ENCODE data around the gene MAMDC4. TPM values are rescaled to one million over a fixed set of nuclear protein-coding genes. Genes with fewer than 3 reads are reported as not detected.

Gene MAMDC4
- total RNA-seq, 1 experiment from 2014 or later = 4.4 TPM

DNA sequence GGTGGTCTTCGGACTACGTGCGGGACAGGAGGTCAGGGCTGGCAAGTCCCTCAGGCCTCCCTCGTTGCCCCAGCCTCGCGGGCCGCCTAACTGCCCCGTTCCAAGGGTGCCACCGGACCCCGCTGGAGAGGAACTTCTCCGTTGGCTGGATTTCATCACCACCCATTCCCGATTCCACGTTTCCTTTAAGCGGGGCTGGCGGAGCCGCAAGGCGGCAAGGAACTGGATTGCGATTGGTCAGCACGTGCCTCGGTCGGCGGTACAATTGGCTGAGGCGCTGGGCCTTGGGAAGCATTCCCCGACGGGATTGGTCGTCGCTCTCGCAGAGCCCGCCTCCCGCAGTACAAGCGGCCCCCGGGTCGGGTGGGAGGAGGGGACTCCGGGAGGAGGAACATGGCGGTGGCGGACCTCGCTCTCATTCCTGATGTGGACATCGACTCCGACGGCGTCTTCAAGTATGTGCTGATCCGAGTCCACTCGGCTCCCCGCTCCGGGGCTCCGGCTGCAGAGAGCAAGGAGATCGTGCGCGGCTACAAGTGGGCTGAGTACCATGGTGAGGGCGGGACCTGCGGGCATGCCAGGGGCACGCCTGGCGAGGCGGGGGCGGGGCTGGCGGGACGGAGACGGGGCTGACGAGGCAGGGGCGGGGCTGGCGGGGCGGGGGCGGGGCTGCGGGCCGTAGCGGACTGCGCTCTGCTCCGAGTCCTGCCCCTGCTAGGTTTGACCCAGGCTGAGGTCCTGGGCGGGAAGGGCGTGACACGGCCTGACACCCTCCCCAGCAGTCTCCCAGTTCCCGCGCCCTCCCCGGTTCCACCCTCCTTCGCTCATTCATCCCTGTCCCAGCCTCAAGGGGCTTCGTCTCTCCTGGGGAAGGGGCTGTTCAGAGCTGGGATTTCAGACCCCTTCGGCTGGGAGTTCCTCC, 2.8 kb upstream of the MAMDC4 start, which contains the start of gene PHPT1:
Gene PHPT1, plus strand, starts transcription at position 372 of the 922 bp plus-strand sequence. Its CDS starts 22 bp downstream, at position 394.
- Histone ChIP-seq H3K9me3 (replicated peaks) (no peaks in the 10 kb centered on the region), H3K4me1 (no peaks in the 10 kb centered on the region; the same call in 1 of the 2 replicates), H3K4me3 (peak within 1 kb of the TSS; percentile 69), H3K36me3 (no peaks in the 10 kb centered on the region), H3K27ac (peak within 1 kb of the TSS; percentile 42), H3K27me3 (no peaks in the 10 kb centered on the region)
- DNase-seq = peak; percentile 99 to 100

DNA sequence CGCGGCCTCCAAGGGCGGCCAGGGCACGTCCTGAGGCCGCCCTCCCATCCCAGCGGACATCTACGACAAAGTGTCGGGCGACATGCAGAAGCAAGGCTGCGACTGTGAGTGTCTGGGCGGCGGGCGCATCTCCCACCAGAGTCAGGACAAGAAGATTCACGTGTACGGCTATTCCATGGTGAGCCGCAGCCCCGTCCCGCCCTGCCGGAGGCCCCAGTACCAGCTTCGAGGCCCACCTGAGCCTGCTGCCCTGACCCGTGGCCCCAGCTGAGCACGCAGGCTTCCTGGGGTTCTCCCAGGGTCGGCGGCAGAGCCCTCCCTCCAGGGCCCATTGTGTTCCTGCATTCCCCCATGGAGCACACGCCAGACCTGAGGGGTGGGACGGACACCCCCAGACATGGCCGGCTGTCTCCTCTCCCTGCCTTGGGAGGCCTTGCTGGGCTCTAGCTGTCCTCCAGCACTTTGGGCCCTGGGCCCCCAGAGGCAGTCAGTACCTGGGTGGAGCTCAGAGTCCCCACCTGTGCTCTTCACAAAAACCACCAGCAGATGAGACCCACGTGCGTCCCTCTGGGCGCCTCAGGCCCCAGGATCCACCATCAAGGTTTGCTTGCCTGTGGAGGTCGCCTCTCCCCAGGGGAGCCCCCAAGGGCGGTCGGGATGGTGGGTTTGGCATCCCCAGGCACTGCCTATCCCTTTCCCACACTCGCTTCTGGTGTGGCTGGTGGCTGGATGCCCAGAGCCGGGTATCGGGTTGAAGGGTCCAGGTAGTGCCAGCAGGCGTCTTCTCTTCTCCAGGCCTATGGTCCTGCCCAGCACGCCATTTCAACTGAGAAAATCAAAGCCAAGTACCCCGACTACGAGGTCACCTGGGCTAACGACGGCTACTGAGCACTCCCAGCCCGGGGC, 1.9 kb upstream of the MAMDC4 start:
- Histone ChIP-seq H3K4me3 (peak overlapping the region; percentile 69), H3K27me3 (no peaks in the 10 kb centered on the region), H3K27ac (no peak overlapping the region), H3K9me3 (replicated peaks) (no peaks in the 10 kb centered on the region), H3K36me3 (no peaks in the 10 kb centered on the region), H3K4me1 (no peaks in the 10 kb centered on the region; the same call in 1 of the 2 replicates)
- DNase-seq = no peak

DNA sequence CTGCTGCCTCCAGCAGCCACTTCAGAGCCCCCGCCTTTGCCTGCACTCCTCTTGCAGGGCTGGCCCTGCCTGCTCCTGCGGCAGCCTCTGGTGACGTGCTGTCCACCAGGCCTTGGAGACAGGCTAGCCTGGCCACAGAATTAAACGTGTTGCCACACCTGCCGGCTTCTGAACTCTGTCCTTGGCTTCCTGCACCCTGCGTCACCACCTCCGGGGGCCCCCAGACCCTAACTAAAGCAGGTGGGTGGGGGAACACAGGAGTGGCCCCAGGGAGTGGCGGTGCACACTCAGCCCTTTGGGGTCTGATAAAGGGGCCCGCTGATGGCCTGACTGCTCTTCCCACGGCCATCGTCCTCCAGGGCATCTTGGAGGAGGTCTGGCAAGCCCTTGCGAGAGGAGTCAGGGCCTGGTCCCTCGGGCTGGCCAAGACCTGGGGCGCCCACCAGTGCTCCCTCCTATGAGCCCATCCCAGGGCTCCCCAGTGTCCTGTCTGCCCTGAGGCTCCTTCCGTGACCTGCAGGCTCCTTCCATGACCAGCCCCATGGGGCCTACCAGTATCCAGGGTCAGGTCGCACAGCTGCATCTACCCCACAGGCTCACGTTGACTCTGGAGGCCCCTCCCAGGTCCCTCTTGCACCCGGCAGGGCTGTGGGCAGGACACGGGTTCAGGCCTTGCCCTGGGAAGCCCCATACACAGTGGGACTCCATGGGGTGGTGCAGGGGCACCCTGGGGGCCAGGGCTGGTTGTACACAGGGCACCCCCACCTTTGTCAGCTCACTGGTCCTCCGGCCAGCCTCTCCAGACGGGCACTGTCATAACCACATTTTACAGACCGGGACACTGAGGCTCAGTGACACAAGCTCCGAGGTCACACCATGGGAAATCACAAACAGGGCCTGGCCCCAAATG, 1.0 kb upstream of the MAMDC4 start:
- Histone ChIP-seq H3K27me3 (no peaks in the 10 kb centered on the region), H3K36me3 (no peaks in the 10 kb centered on the region), H3K9me3 (replicated peaks) (no peaks in the 10 kb centered on the region), H3K27ac (no peak overlapping the region), H3K4me3 (no peak overlapping the region), H3K4me1 (no peaks in the 10 kb centered on the region; the same call in 1 of the 2 replicates)
- DNase-seq = no peak

DNA sequence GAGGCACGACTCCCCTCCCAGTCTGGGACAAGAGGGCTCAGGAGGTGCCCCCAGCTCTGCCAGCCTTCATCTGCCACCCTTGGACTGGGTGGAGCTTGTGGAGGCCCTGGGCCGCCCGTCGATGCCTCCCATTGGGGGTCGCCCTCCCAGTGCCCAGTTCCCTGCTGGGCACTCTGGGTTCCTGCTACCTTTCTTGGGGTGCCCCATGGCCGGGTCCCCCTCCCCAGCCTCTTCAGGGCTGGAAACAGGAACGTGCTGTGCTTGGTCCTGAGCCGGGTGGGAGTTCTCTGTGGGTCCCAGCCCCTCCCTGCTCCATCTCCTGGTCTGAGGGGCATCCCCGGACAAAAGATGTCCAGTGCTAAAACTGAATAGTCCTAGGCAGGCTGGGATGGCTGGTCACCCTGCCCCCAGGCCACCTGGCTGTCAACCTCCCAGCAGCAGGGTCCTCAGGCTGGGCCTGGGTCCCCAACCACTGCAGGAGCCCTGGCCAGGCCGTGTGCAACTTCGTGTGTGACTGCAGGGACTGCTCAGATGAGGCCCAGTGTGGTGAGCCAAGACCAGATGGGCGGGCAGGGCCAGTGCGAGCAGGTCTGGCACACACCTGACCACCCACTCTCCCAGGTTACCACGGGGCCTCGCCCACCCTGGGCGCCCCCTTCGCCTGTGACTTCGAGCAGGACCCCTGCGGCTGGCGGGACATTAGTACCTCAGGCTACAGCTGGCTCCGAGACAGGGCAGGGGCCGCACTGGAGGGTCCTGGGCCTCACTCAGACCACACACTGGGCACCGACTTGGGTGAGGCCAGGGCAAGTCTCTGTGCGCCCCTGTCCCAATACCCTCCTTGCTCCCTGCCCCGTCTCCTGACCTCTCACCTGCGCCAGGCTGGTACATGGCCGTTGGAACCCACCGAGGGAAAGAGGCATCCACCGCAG, 784 bp downstream of the MAMDC4 start:
- no peaks in the 10 kb centered on the region; the same call in 1 of the 2 replicates for H3K4me1 ChIP-seq
- no peaks in the 10 kb centered on the region for H3K36me3 ChIP-seq
- H3K27ac ChIP-seq = no peak overlapping the region
- H3K27me3 ChIP-seq = no peaks in the 10 kb centered on the region
- no peaks in the 10 kb centered on the region for H3K9me3 ChIP-seq (replicated peaks)
- no peak overlapping the region for H3K4me3 ChIP-seq
- no peak for DNase-seq

DNA sequence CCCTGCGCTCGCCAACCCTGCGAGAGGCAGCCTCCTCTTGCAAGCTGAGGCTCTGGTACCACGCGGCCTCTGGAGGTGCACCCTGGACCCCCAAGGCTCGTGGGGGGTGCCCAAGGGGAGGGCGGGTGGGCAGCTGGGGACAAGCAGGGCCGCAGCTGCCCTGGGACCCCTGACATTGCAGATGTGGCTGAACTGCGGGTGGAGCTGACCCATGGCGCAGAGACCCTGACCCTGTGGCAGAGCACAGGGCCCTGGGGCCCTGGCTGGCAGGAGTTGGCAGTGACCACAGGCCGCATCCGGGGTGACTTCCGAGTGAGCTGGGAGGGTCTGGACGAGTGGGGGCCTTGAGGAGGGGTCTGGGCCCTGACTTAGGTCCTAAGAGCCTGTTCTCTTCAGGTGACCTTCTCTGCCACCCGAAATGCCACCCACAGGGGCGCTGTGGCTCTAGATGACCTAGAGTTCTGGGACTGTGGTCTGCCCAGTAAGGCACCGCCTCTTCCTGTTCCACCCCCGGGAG, 1.5 kb downstream of the MAMDC4 start:
- DNase-seq = no peak
- no peaks in the 10 kb centered on the region for H3K27me3 ChIP-seq
- H3K36me3 ChIP-seq = no peaks in the 10 kb centered on the region
- H3K4me3 ChIP-seq = no peak overlapping the region
- no peak overlapping the region for H3K27ac ChIP-seq
- no peaks in the 10 kb centered on the region for H3K9me3 ChIP-seq (replicated peaks)
- no peaks in the 10 kb centered on the region; the same call in 1 of the 2 replicates for H3K4me1 ChIP-seq

DNA sequence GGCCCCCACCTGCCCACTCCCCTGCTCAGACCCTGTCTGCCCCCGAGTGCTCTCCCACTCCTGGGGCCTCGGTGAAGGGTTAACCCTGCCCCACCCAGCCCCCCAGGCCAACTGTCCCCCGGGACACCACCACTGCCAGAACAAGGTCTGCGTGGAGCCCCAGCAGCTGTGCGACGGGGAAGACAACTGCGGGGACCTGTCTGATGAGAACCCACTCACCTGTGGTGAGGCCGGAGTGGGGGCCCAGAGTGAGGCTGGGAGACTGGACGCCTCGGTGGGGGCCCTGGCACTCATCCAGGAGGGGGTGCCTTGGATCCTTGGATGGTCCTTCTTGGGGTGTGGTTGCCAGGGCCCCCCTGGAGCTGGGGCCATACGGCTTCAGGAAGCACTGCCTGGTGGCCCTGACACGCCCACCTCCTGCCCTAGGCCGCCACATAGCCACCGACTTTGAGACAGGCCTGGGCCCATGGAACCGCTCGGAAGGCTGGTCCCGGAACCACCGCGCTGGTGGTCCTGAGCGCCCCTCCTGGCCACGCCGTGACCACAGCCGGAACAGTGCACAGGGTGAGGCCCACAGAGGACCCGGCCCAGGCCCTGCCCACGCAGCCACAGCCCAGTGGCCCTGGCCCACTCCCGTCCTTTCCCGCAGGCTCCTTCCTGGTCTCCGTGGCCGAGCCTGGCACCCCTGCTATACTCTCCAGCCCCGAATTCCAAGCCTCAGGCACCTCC, 2.1 kb downstream of the MAMDC4 start:
- no peaks in the 10 kb centered on the region for H3K36me3 ChIP-seq
- H3K4me3 ChIP-seq = no peak overlapping the region
- H3K4me1 ChIP-seq = no peaks in the 10 kb centered on the region; the same call in 1 of the 2 replicates
- DNase-seq = no peak
- no peaks in the 10 kb centered on the region for H3K27me3 ChIP-seq
- no peaks in the 10 kb centered on the region for H3K9me3 ChIP-seq (replicated peaks)
- no peak overlapping the region for H3K27ac ChIP-seq

DNA sequence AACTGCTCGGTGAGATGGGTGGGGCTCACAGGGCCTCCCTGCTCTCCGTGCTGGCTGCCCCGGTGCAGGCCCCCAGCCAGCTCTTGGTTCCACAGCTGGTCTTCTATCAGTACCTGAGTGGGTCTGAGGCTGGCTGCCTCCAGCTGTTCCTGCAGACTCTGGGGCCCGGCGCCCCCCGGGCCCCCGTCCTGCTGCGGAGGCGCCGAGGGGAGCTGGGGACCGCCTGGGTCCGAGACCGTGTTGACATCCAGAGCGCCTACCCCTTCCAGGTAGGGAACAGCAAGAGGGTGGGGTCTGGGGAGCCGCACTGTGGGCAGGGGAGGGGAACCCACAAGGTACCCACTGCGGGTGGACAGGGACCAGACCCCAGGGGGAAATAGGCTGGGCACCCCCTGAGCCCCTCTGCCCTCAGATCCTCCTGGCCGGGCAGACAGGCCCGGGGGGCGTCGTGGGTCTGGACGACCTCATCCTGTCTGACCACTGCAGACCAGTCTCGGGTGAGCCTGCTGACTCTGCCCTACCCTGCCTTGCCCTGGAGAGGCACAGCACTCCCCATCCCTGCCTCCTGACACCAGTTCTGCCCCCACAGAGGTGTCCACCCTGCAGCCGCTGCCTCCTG, 2.8 kb downstream of the MAMDC4 start:
- Histone ChIP-seq H3K36me3 (0 out of 2 replicates have a peak, but pooled peaks cover 2% of the 10 kb centered on the region), H3K27me3 (no peaks in the 10 kb centered on the region), H3K27ac (no peak overlapping the region), H3K4me1 (no peaks in the 10 kb centered on the region; the same call in 1 of the 2 replicates), H3K4me3 (no peak overlapping the region), H3K9me3 (replicated peaks) (no peaks in the 10 kb centered on the region)
- DNase-seq = no peak

DNA sequence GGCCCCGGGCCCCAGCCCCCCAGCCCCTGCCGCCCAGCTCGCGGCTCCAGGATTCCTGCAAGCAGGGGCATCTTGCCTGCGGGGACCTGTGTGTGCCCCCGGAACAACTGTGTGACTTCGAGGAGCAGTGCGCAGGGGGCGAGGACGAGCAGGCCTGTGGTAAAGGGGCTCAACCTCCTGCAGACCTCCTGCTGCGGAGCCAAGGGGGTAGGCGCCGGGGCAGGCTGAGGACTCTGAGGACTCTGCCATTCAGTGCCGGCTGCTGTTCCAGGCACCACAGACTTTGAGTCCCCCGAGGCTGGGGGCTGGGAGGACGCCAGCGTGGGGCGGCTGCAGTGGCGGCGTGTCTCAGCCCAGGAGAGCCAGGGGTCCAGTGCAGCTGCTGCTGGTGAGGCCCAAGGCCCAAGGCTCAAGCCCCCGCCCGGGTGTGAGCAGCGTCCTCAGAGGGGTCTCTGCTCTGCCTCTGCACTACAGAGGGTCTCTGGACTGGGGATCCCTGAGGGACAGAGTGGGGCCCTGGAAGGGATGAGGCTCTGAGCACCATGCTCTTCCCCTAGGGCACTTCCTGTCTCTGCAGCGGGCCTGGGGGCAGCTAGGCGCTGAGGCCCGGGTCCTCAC, 3.4 kb downstream of the MAMDC4 start:
- no peaks in the 10 kb centered on the region for H3K4me1 ChIP-seq

DNA sequence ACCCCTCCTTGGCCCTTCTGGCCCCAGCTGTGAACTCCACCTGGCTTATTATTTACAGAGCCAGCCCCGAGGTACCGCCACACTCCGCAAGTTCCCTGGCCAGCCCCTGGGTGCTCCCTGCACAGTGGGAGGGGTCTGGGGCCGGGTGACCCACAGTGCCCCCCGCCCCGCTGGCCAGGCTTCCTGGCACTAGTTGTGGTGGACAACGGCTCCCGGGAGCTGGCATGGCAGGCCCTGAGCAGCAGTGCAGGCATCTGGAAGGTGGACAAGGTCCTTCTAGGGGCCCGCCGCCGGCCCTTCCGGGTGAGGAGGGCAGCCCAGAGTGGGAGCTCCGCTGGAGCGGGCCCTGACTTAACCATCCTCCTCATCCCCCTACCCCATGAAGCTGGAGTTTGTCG, 3.9 kb downstream of the MAMDC4 start:
- no peaks in the 10 kb centered on the region for H3K27me3 ChIP-seq
- no peaks in the 10 kb centered on the region for H3K4me1 ChIP-seq
- 0 out of 2 replicates have a peak, but pooled peaks cover 2% of the 10 kb centered on the region for H3K36me3 ChIP-seq
- no peak for DNase-seq
- H3K27ac ChIP-seq = no peak overlapping the region
- no peak overlapping the region for H3K4me3 ChIP-seq
- H3K9me3 ChIP-seq (replicated peaks) = no peaks in the 10 kb centered on the region

More for the DNA sequence above, 3.4 kb downstream of the MAMDC4 start:
- H3K9me3 ChIP-seq (replicated peaks) = no peaks in the 10 kb centered on the region
- H3K36me3 ChIP-seq = 0 out of 2 replicates have a peak, but pooled peaks cover 2% of the 10 kb centered on the region
- no peaks in the 10 kb centered on the region for H3K27me3 ChIP-seq
- H3K27ac ChIP-seq = no peak overlapping the region
- DNase-seq = no peak
- no peak overlapping the region for H3K4me3 ChIP-seq

DNA sequence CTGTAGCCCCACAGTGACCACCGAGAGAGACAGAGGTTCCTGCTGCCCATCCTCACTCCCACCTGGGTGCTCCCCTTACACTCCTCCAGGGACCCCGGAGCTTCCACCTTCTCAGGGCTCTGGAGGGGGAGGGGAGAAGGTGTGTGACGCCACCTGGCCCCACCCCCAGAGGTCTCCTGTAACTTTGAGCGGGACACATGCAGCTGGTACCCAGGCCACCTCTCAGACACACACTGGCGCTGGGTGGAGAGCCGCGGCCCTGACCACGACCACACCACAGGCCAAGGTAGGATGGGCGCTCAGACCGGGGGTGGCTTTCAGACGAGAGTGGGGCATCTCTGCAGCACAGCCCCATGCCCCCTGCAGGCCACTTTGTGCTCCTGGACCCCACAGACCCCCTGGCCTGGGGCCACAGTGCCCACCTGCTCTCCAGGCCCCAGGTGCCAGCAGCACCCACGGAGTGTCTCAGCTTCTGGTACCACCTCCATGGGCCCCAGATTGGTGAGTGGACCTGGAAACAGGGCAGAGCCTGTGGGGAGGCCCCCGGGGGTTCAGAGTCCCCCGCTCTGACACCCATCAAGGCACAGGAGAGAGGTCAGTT, 4.5 kb downstream of the MAMDC4 start:
- Histone ChIP-seq H3K27me3 (no peaks in the 10 kb centered on the region), H3K4me3 (no peak overlapping the region), H3K9me3 (replicated peaks) (no peaks in the 10 kb centered on the region), H3K4me1 (no peaks in the 10 kb centered on the region), H3K36me3 (peaks cover 2% of the 10 kb centered on the region; the same call in 1 of the 2 replicates), H3K27ac (no peak overlapping the region)
- DNase-seq = no peak

DNA sequence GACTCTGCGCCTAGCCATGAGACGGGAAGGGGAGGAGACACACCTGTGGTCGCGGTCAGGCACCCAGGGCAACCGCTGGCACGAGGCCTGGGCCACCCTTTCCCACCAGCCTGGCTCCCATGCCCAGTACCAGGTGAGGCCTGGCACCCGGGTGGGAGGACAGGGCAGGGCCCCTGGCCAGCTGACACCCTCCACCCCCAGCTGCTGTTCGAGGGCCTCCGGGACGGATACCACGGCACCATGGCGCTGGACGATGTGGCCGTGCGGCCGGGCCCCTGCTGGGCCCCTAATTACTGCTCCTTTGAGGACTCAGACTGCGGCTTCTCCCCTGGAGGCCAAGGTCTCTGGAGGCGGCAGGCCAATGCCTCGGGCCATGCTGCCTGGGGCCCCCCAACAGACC, 5.0 kb downstream of the MAMDC4 start:
- Histone ChIP-seq H3K27ac (no peak overlapping the region), H3K4me1 (no peaks in the 10 kb centered on the region), H3K9me3 (replicated peaks) (no peaks in the 10 kb centered on the region), H3K4me3 (no peak overlapping the region), H3K36me3 (peaks cover 2% of the 10 kb centered on the region; the same call in 1 of the 2 replicates), H3K27me3 (no peaks in the 10 kb centered on the region)
- no peak for DNase-seq
